SK-N-SH (cell line): ENCODE results near the gene PLCB1. TPM values are rescaled to one million over a fixed set of nuclear protein-coding genes. Genes with fewer than 3 reads are reported as not detected.
A peak's percentile ranks its signal among the peaks of the same experiment; 100 is the strongest.

Source experiments
- CTCF ChIA-PET: fragments of 300-600, 350-600 bp; formaldehyde crosslinking; extraction: SDS; loops from one replicate; lab custom pipeline; 2021; lab: Yijun Ruan, JAX
- POLR2A ChIA-PET: fragments of 350-600 bp; sonication (Branson Sonifier 250); formaldehyde crosslinking; extraction: SDS; loops from one replicate; lab custom pipeline; 2020; ENCODE audit warnings: antibody characterized with exemption, inconsistent platforms; lab: Yijun Ruan, JAX
- DNase-seq: peaks from one replicate; pipeline ENCODE4 v3.0.0; 2012
- H2AFZ ChIP-seq: fragments of 200-600 bp; sonication (generic); 2 replicates; pipeline ENCODE4 v1.8.1; 2016; ENCODE audit warnings: antibody characterized with exemption, mild to moderate bottlenecking, low read depth
- H3F3A ChIP-seq: fragments of 200-600 bp; sonication (generic); replicated peaks from 2 replicates; pipeline ENCODE3; 2016; ENCODE audit warnings: antibody characterized with exemption, mild to moderate bottlenecking; ENCODE audit not compliant: insufficient read depth
- H3K27ac ChIP-seq, 2 experiments: fragments of 200-500 bp in 1 of 2; fragments of 200-600 bp in 1 of 2; sonication (Bioruptor generic) in 1 of 2; sonication (generic), shearing (Covaris generic) in 1 of 2; 2 replicates each; pipeline versions ENCODE4 v1.5.1 to v1.6.1; 2014 to 2016; ENCODE audit warnings: low read depth in 2 of 2, inconsistent platforms in 1 of 2, low read length in 1 of 2, mild to moderate bottlenecking in 1 of 2, mixed read lengths in 1 of 2
- H3K27me3 ChIP-seq: fragments of 200-600 bp; sonication (generic), shearing (Covaris generic); 2 replicates; pipeline ENCODE4 v1.6.1; 2016; ENCODE audit warnings: mixed run types; ENCODE audit not compliant: insufficient read depth
- H3K36me3 ChIP-seq, 2 experiments: fragments of 200-500 bp in 1 of 2; fragments of 200-600 bp in 1 of 2; sonication (Bioruptor generic) in 1 of 2; sonication (generic) in 1 of 2; replicated peaks in 1 of 2; 2 replicates each; pipeline versions ENCODE3 to v1.5.1; 2014 to 2016; ENCODE audit warnings: low read length in 1 of 2, mild to moderate bottlenecking in 1 of 2; ENCODE audit not compliant: insufficient read depth in 2 of 2, control insufficient read depth in 1 of 2
- H3K4me1 ChIP-seq, 2 experiments: fragments of 200-500 bp in 1 of 2; fragments of 200-600 bp in 1 of 2; sonication (Bioruptor generic) in 1 of 2; sonication (generic), shearing (Covaris generic) in 1 of 2; 2 replicates each; pipeline versions ENCODE4 v1.5.1 to v1.6.1; 2014 to 2016; ENCODE audit warnings: low read depth in 1 of 2, low read length in 1 of 2, mixed run types in 1 of 2; ENCODE audit not compliant: insufficient read depth in 2 of 2, control insufficient read depth in 1 of 2
- H3K4me2 ChIP-seq: fragments of 200-600 bp; sonication (generic), shearing (Covaris generic); 2 replicates; pipeline ENCODE4 v1.6.1; 2017; ENCODE audit warnings: mixed run types
- H3K4me3 ChIP-seq, 2 experiments: fragments of 200-500 bp in 1 of 2; fragments of 200-600 bp in 1 of 2; sonication (Bioruptor generic) in 1 of 2; sonication (generic), shearing (Covaris generic) in 1 of 2; 2 replicates each; pipeline versions ENCODE4 v1.5.1 to v1.8.1; 2014 to 2016; ENCODE audit warnings: low read depth in 2 of 2, inconsistent platforms in 1 of 2, low read length in 1 of 2, mild to moderate bottlenecking in 1 of 2, mixed read lengths in 1 of 2, moderate library complexity in 1 of 2
- H3K79me2 ChIP-seq: fragments of 200-600 bp; sonication (generic); 2 replicates; pipeline ENCODE4 v1.8.1; 2017; ENCODE audit warnings: mild to moderate bottlenecking; ENCODE audit not compliant: insufficient read depth
- H3K9ac ChIP-seq: fragments of 200-600 bp; sonication (generic); 2 replicates; pipeline ENCODE4 v1.6.1; 2017; ENCODE audit warnings: mixed run types
- H3K9me2 ChIP-seq: fragments of 200-600 bp; sonication (generic); 2 replicates; pipeline ENCODE4 v1.6.1; 2017; ENCODE audit warnings: mixed run types
- H3K9me3 ChIP-seq: fragments of 200-600 bp; sonication (generic); 2 replicates; pipeline ENCODE4 v1.6.1; 2017; ENCODE audit warnings: mixed run types, mild to moderate bottlenecking, moderate library complexity
- H4K20me1 ChIP-seq: fragments of 200-600 bp; sonication (generic); 2 replicates; pipeline ENCODE4 v1.6.1; 2017; ENCODE audit warnings: mild to moderate bottlenecking, mixed run types; ENCODE audit not compliant: insufficient read depth
- CHD2 ChIP-seq: fragments of 150-350 bp; IDR thresholded peaks from 2 replicates; pipeline ENCODE4 v1.6.1; 2018; ENCODE audit warnings: low read length; ENCODE audit not compliant: partially characterized antibody
- EZH2phosphoT487 ChIP-seq: fragments of 200-600 bp; sonication (generic); IDR thresholded peaks from 2 replicates; pipeline ENCODE4 v1.6.1; 2017; ENCODE audit warnings: low read depth, mixed run types, mild to moderate bottlenecking, antibody characterized with exemption, moderate library complexity, borderline replicate concordance
- FOXM1 ChIP-seq: IDR thresholded peaks from 2 replicates; pipeline ENCODE4 v1.4.0; 2012; ENCODE audit warnings: low read depth, mild to moderate bottlenecking
- GABPA ChIP-seq: IDR thresholded peaks from 2 replicates; pipeline ENCODE4 v1.4.0; 2012; ENCODE audit warnings: low read depth, mild to moderate bottlenecking
- GATA2 ChIP-seq: sonication (generic); formaldehyde crosslinking; IDR thresholded peaks from 2 replicates; pipeline ENCODE4 v1.5.0; 2020; ENCODE audit warnings: mild to moderate bottlenecking, missing genetic modification reagents
- MEF2A ChIP-seq: IDR thresholded peaks from 2 replicates; pipeline ENCODE4 v1.4.0; 2012; ENCODE audit warnings: low read depth, borderline replicate concordance
- NRF1 ChIP-seq: IDR thresholded peaks from 2 replicates; pipeline ENCODE4 v1.6.1; 2012; ENCODE audit warnings: low read depth, mild to moderate bottlenecking, low read length
- RAD21 ChIP-seq: IDR thresholded peaks from 2 replicates; pipeline ENCODE4 v1.6.1; 2012; ENCODE audit warnings: mild to moderate bottlenecking, low read length
- REST ChIP-seq: IDR thresholded peaks from 2 replicates; pipeline ENCODE4 v1.6.1; 2012; ENCODE audit warnings: mild to moderate bottlenecking, low read depth, low read length, moderate library complexity
- TCF12 ChIP-seq: IDR thresholded peaks from 2 replicates; pipeline ENCODE4 v1.4.0; 2012
- TEAD4 ChIP-seq: IDR thresholded peaks from 2 replicates; pipeline ENCODE4 v1.4.0; 2012; ENCODE audit warnings: mild to moderate bottlenecking, borderline replicate concordance; ENCODE audit not compliant: insufficient read depth
- USF2 ChIP-seq: fragments of 150-350 bp; IDR thresholded peaks from 2 replicates; pipeline ENCODE4 v1.6.1; 2017; ENCODE audit warnings: antibody characterized with exemption, low read length, low read depth, borderline replicate concordance
- ZBTB33 ChIP-seq: IDR thresholded peaks from 2 replicates; pipeline ENCODE4 v1.4.0; 2012; ENCODE audit warnings: low read depth, borderline replicate concordance
- WGBS: methylation state at CpG from one replicate; pipeline ENCODE4 v1.1.6; 2017; ENCODE audit warnings: low lambda C conversion rate; 5-methylcytosine and 5-hydroxymethylcytosine counted together
- polyA plus RNA-seq, 3 experiments: library from polyadenylated mRNA; depleted of rRNA; stranded (reverse); fragments of >200 nt; gene quantifications; 2 replicates each; pipeline ENCODE4 v1.2.3, GENCODE V29; 2012

Gene PLCB1
- polyA plus RNA-seq, 1 of the 3 experiments (the other 2 are of a cell fraction), result 10.5 TPM

GRCh38 chr20:8153281-8153908 lies 21.3 kb downstream of the PLCB1 start:
- Histone ChIP-seq H3K9me3 (no peaks in the 10 kb centered on the region), H3K27me3 (no peaks in the 10 kb centered on the region), H2AFZ (no peak overlapping the region), H3K79me2 (peaks cover 61% of the 10 kb centered on the region), H4K20me1 (no peaks in the 10 kb centered on the region), H3F3A (peaks cover 60% of the 10 kb centered on the region), H3K27ac (peak overlapping the region; percentile 70 to 76; a peak in 3 of 4 replicates), H3K9me2 (no peaks in the 10 kb centered on the region), H3K36me3 (peaks cover 3 to 8% of the 10 kb centered on the region in 2 experiments), H3K4me1 (peaks cover 5 to 78% of the 10 kb centered on the region in 2 experiments; a peak in 3 of 4 replicates), H3K4me3 (no peak overlapping the region), H3K9ac (no peak overlapping the region), H3K4me2 (peak overlapping the region; percentile 66; the same call in 1 of the 2 replicates)
- CTCF ChIA-PET, result interaction anchor here (0.7 to 1.1 kb wide), 2 partner anchors 18 to 236 kb away, joined by 3 read pairs; no protein-coding TSS in a partner anchor
- WGBS, result 59% methylated on average over 3 of the region's 3 CpGs
- POLR2A ChIA-PET, result no interaction called here
- DNase-seq, result no peak
- no peak for TF ChIP-seq USF2
- TF ChIP-seq RAD21, result no peak
- TF ChIP-seq NRF1, result no peak
- TF ChIP-seq FOXM1, result no peak
- TF ChIP-seq REST, result no peak

GRCh38 chr20:8154638-8155037 lies 22.6 kb downstream of the PLCB1 start:
- no peak overlapping the region for H3K4me3 ChIP-seq
- ChIA-PET POLR2A (no interaction called here), CTCF (interaction anchor here (0.6 to 1.2 kb wide), 2 partner anchors 381 to 386 kb away, joined by 3 read pairs; no protein-coding TSS in a partner anchor)
- no peak overlapping the region for H3K4me2 ChIP-seq
- H3K9me2 ChIP-seq, result no peaks in the 10 kb centered on the region
- H3K79me2 ChIP-seq, result peaks cover 67% of the 10 kb centered on the region
- peaks cover 1 to 68% of the 10 kb centered on the region in 2 experiments; a peak in 3 of 4 replicates for H3K4me1 ChIP-seq
- peak overlapping the region; percentile 70 to 76; a peak in 3 of 4 replicates for H3K27ac ChIP-seq
- H3F3A ChIP-seq, result peaks cover 48% of the 10 kb centered on the region
- no peaks in the 10 kb centered on the region for H3K27me3 ChIP-seq
- peaks cover 3 to 8% of the 10 kb centered on the region in 2 experiments for H3K36me3 ChIP-seq
- H2AFZ ChIP-seq, result no peak overlapping the region
- no peaks in the 10 kb centered on the region for H4K20me1 ChIP-seq
- no peaks in the 10 kb centered on the region for H3K9me3 ChIP-seq
- no peak for DNase-seq
- 88% methylated on average over 2 of the region's 2 CpGs for WGBS
- no peak overlapping the region for H3K9ac ChIP-seq
- TF ChIP-seq GABPA, result no peak
- no peak for TF ChIP-seq CHD2
- no peak for TF ChIP-seq EZH2phosphoT487
- no peak for TF ChIP-seq REST
- no peak for TF ChIP-seq GATA2 (CRISPR knock-in tag)
- no peak for TF ChIP-seq ZBTB33
- no peak for TF ChIP-seq TCF12
- no peak for TF ChIP-seq TEAD4
- TF ChIP-seq MEF2A, result no peak
